ENCODE measurements around the gene LRRC36.
"Not testable (repeated sequence)": the region's sequence is repeated elsewhere in the genome, so short reads cannot be mapped to it uniquely, and the experiment has no call there.

LRRC36 gene

GRCh38 chr16:67342616-67343015 lies 16.0 kb downstream of the LRRC36 start:
- DNase-seq (ENCODE audit: low read depth), result no peak

DNA sequence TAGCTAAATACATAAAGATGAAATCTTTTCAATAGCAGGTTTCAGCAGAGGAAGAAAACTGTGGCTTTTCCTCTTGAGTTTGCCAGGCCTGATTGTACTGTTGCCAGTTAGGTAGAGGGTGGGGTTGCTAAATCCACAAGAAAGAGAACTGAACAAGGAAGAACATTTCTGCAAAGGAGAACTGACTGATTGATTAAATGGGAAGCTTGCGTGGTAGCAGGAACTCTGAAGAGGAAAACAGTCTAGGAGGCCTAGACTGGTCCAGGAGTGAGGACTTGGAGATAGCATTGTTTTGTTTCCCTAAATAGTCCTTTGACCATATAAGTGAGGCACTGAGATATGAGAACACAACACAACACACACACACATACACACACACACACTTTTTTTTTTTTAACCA lies 18.8 kb downstream of the LRRC36 start:
- no peak for DNase-seq (ENCODE audit: low read depth)

DNA sequence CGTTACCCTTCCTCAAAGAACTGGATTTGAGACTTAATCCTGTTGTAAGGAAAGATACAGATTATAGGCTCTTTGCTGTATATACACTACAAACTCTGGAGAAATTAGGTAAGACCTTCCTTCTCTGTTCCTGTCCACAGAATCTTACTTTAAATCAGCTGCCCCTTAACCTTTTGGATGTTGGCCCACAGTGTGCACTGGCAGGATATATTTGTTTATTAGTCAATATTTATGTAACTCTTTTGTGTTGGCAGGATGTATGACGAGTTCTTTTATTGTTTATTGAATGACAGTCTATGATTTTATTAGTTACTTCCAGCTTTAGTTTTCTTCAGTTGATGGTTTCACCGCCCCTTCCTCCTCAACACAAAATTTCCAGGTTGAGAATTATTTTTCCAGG lies 19.7 kb downstream of the LRRC36 start:
- no peak for DNase-seq (ENCODE audit: low read depth)

- DNase-seq (ENCODE audit: low read depth), result no peak
Measured at GRCh38 chr16:67349172-67349571, 22.6 kb downstream of the LRRC36 start.

DNA sequence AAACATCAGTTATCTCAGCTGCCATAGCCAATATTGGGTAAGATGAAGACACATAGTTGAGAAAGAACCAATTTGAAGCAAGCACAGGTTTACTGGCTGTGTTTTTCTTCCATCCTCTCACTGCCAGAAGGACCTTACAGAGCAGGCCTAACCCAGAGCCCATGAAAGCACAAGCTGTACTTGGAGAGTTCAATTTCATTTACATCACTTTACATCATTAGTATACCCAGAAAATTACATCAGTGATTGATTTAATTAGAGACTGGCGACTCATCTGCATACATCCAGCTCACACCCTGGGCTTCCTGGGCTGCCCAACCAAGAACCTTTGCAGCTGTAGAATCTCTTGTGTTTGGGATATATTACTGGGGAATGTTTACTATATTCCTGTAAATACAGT lies 23.7 kb downstream of the LRRC36 start:
- DNase-seq (ENCODE audit: low read depth), result no peak

GRCh38 chr16:67352463-67352862 lies 25.8 kb downstream of the LRRC36 start:
- DNase-seq (ENCODE audit: low read depth), result not testable (repeated sequence)

DNA sequence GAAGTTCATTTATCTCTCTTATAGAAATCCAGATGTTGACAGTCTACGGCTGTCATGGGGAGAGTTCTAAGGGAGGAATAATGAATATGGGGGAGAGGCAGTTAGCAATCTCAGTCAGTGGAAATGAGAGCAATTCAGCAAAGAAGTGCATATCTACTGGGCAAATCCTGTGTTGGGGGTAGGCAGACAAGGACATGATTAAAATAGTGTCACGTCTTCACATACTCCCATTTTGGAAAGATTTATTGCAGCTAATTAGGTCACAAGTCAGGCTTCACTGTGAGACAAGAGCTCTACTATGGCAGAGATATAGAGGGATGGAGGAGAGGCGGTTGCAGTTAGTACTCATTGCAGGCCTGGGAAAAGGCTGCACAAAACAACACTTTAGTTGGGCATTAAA lies 29.8 kb downstream of the LRRC36 start:
- no peak for DNase-seq (ENCODE audit: low read depth)

GRCh38 chr16:67357561-67357960 lies 30.9 kb downstream of the LRRC36 start:
- DNase-seq (ENCODE audit: low read depth), result no peak

GRCh38 chr16:67359540-67360269 lies 33.1 kb downstream of the LRRC36 start:
- DNase-seq (ENCODE audit: low read depth), result not testable (repeated sequence)

DNA sequence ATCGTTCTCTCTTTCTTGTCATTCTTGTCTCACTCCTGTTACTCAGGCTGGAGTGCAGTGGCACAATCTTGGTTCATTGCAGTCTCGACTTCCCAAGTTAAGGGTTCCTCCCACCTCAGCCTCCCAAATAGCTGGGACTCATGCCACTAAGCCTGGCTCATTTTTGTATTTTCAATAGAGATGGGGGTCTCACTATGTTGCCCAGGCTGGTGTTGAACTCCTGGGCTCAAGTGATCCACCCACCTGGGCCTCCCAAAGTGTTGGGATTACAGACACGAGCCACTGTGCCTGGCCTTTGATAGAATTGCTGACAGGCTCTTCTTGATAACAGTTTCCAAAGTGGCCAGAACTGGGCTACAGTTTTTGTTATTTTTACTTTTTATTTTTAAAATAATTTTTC lies 34.4 kb downstream of the LRRC36 start:
- no peak for DNase-seq (ENCODE audit: low read depth)

DNA sequence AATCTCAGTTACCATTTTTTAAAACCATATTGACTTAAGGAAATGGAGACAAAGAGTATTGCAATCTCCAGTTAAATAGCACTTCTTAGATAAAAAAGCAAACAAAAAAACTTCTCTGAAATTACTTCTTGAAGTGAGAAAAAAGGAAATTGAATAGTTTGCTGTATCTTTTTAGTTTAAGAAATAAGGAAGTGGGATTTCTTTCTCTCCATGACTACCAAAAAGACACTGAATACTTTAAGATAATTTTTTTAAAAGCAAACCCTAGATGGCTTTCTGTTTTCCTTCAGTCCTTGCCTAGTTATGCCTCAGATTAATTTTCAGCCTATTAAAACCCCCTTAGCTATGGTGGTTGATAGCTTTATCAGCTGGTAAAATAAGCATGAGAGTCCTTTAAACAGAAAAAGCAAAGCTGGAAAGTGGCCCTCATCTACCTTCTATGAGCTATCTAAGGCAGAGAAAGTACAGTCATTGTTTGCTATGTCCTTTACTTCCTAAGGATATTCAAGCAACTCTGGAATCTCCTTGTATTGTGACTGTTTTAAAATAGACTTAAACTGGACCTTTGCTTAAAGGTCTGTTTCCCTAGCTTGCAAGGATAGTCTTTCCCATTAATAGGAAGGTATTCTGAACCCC lies 38.1 kb downstream of the LRRC36 start:
- no peak for DNase-seq (ENCODE audit: low read depth)

- no peak for DNase-seq (ENCODE audit: low read depth)
Measured at GRCh38 chr16:67370661-67371060, 44.0 kb downstream of the LRRC36 start.

DNA sequence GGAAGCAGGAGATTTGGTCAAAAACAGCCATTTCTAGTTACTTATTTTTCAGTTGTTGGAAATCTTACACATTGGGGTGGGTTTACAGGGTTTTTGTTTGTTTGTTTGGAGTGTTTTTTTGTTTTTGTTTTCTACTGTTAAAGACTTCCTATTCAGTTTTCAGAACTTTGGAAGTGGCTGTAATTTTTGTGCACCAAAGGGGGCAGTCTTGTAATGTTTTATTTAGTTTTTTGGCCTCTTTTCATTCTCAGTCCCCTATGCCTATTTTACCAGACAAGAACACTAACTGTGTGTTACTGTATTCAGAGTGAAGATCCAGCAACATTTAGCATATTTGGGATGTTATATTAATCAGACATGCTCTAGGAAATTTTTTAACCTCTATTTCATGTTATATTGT lies 46.0 kb downstream of the LRRC36 start:
- no peak for DNase-seq (ENCODE audit: low read depth)

DNA sequence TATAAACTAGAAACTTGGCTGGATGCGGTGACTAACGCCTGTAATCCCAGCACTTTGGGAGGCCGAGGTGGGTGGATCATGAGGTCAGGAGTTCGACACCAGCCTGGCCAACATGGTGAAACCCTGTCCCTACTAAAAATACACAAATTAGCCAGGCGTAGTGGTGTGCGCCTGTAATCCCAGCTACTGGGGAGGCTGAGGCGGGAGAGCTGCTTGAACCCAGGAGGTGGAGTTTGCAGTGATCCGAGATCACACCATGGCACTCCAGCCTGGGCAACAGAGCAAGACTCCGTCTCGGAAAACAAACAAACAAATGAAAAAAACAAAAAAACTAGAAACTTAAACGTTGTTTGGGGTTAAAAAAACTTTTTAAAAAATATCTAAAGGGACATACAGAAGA lies 49.4 kb downstream of the LRRC36 start:
- not testable (repeated sequence) for DNase-seq (ENCODE audit: low read depth)

- no peak for DNase-seq (ENCODE audit: low read depth)
Measured at GRCh38 chr16:67378642-67379041, 52.0 kb downstream of the LRRC36 start.

DNA sequence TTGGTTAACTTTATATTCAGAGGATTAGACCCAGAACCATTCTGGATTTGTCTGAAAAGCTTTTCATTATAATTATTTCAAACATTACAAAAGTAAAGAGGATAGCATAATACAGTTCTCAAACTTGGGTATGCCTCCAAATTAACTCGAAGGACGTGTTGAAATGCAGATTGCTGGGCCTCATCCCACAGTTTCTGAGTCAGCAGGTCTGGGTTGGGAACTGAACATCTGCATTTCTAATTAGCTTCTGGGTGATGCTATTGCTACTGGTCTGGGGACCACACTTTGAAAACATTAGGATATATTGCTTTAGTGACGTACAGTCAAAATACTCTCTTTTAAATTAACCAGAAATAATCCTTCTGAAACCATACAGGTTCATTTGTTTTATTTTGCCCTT lies 56.7 kb downstream of the LRRC36 start:
- DNase-seq (ENCODE audit: low read depth), result no peak

- no peak for DNase-seq (ENCODE audit: low read depth)
Measured at GRCh38 chr16:67384778-67385510, 58.3 kb downstream of the LRRC36 start.

- DNase-seq (ENCODE audit: low read depth), result no peak
Measured at GRCh38 chr16:67386861-67387455, 60.3 kb downstream of the LRRC36 start.

GRCh38 chr16:67387479-67388079 lies 61.0 kb downstream of the LRRC36 start:
- DNase-seq (ENCODE audit: low read depth), result no peak

DNA sequence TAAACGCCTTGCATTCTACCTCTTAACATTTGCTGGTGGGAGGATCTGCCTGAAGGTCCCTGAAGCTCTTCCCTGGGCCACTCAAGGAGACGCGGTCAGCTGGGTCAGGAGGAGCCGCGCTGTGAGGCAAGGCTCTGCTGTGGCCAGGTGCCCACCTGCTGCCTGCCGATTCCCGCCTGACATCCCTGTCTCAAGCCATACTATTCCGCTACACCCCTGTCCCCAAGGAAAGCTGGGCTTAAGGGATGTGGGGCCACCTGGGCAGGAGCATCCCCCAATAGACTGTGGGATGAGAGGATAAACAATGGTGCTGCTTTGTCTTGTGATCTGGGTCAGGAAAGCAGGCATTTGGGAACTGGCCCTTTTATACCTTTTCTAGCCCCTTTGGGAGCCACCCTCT lies 61.6 kb downstream of the LRRC36 start:
- DNase-seq (ENCODE audit: low read depth), result no peak

GRCh38 chr16:67388591-67388990 lies 62.0 kb downstream of the LRRC36 start:
- DNase-seq (ENCODE audit: low read depth), result no peak
